ENCODE results near the gene PAK1. TPM values are rescaled to one million over a fixed set of nuclear protein-coding genes. Genes with fewer than 3 reads are reported as not detected.
A peak's percentile ranks its signal among the peaks of the same experiment; 100 is the strongest.

PAK1 gene
- total and polyA plus RNA-seq, 2 of the 8 experiments (the other 6 are each of a cell fraction or from before 2014, with no cell fraction given), result 87.7 to 151 TPM

DNA sequence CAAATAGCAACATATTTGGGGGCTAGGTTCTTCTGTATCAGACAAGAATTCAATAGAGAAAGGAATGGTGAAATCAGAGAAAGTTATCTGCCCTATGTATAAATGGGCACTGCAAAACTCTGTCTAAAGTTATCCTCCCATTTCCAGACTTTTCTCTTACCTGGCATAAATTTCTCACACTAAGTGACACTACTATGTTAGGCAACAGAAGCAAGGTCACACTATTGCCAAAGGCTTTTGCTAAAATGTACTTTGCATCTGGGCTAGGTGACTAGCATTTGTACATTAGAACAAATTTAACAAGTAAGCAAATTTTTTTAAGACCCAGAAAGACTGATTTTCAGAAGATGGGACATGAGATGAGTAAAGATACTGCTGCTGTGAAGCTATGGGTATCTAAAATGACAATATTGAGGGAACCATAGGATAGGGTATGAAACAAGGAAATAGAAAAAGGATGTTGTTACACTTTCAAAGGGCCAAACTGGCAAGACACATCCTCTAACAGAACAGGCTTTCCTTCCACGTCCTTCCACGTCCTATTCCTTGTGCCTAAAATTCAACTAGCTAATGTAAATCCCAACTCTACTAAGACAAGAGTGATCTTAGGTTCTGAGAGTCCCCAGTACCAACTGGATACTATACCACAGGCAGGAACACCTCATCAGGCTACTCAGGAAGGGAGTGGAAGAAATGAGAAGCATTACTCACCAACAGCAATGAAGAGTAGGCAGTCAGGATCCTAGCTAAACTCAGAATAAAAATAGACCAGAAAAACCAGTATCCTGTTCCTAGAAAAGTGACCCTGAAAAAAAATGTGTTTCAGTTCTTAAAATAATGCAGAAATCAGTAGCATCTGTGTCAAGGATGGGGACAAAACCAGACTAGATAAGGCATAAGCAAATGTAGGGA lies 195.0 kb downstream of the PAK1 start:
- H4K20me1 ChIP-seq (replicated peaks in 1 of 2; ENCODE audit: control insufficient read depth in 1 of 2, insufficient read depth in 2 of 2, low read length in 2 of 2), result no peaks in the 10 kb centered on the region
- no peak overlapping the region for H4K91ac ChIP-seq (replicated peaks; ENCODE audit: insufficient read length, low read length)
- H3K23ac ChIP-seq (ENCODE audit: insufficient read length), result no peak overlapping the region
- no peak overlapping the region for H4K5ac ChIP-seq (ENCODE audit: insufficient read length, low read depth, low read length)
- no peak overlapping the region for H2AFZ ChIP-seq (ENCODE audit: low read length)
- no peaks in the 10 kb centered on the region for H3K79me2 ChIP-seq (ENCODE audit: control insufficient read depth in 1 of 2, insufficient read depth in 2 of 2, low read length in 2 of 2)
- H3K9me3 ChIP-seq (ENCODE audit: insufficient read depth in 2 of 2, low read depth in 1 of 2, low read length in 1 of 2), result no peaks in the 10 kb centered on the region
- no peak overlapping the region for H4K8ac ChIP-seq (ENCODE audit: extremely low read depth, insufficient read depth, low read length)
- ChIA-PET CTCF (ENCODE audit: partially characterized antibody) (interaction anchor here (1.5 kb wide), 1 partner anchor 12 kb away, joined by 3 read pairs; no protein-coding TSS in a partner anchor), POLR2A (ENCODE audit: partially characterized antibody) (no interaction called here)
- no peak overlapping the region for H3K56ac ChIP-seq (replicated peaks; ENCODE audit: insufficient read length, low read depth, low read length)
- H2BK120ac ChIP-seq (replicated peaks; ENCODE audit: low read depth, low read length), result no peak overlapping the region
- H3K27ac ChIP-seq (ENCODE audit: low read depth, low read length), result no peak overlapping the region
- no peak overlapping the region for H2AK5ac ChIP-seq (ENCODE audit: low read depth, low read length)
- no peaks in the 10 kb centered on the region for H3K4me1 ChIP-seq (replicated peaks in 1 of 4; ENCODE audit: control insufficient read depth in 3 of 4, insufficient read depth in 4 of 4, low read length in 3 of 4)
- no peak overlapping the region for H2BK20ac ChIP-seq (ENCODE audit: low read length)
- no peaks in the 10 kb centered on the region for H3K36me3 ChIP-seq (ENCODE audit: control insufficient read depth in 2 of 4, insufficient read depth in 4 of 4, low read length in 3 of 4)
- H3K14ac ChIP-seq (ENCODE audit: insufficient read length), result no peak overlapping the region
- peak overlapping the region in 1 of 4 experiments; percentile 0; a peak in 1 of 7 replicates for H3K9ac ChIP-seq (replicated peaks in 1 of 4; ENCODE audit: extremely low read depth in 1 of 4, low read depth in 3 of 4, low read length in 3 of 4)
- FAIRE-seq (no peak), DNase-seq (ENCODE audit: low read depth in 1 of 2, low spot score in 2 of 2) (no peak)
- no peak overlapping the region for H3K4me3 ChIP-seq (ENCODE audit: extremely low read depth in 1 of 4, insufficient read depth in 2 of 4, low read depth in 3 of 4, low read length in 4 of 4)
- no peaks in the 10 kb centered on the region for H3K23me2 ChIP-seq (ENCODE audit: low read depth, low read length)
- H3K18ac ChIP-seq (ENCODE audit: extremely low read depth, low read length), result no peak overlapping the region
- H3K4me2 ChIP-seq (ENCODE audit: insufficient read depth in 1 of 2, low read depth in 2 of 2, low read length in 2 of 2), result no peak overlapping the region
- H2BK15ac ChIP-seq (ENCODE audit: low read length), result no peak overlapping the region
- 79% methylated on average over 2 of the region's 2 CpGs; no CpG with 5 or more reads in 1 of the 2 experiments for WGBS, 2 experiments (ENCODE audit: extremely low coverage in 1 of 2, insufficient coverage in 1 of 2, insufficient read length in 1 of 2, insufficient replicate concordance in 2 of 2, low coverage in 1 of 2, low lambda C conversion rate in 2 of 2, missing lambda C conversion rate in 1 of 2)
- no peaks in the 10 kb centered on the region for H3K79me1 ChIP-seq (ENCODE audit: low read depth, low read length)
- H2BK12ac ChIP-seq (ENCODE audit: low read depth, low read length), result no peak overlapping the region
- H3K4ac ChIP-seq (replicated peaks; ENCODE audit: insufficient read length, low read depth, low read length), result no peak overlapping the region
- H2BK5ac ChIP-seq (ENCODE audit: low read depth, low read length), result no peak overlapping the region
- no peaks in the 10 kb centered on the region for H3K27me3 ChIP-seq (replicated peaks in 1 of 4; ENCODE audit: control insufficient read depth in 3 of 4, extremely low read depth in 1 of 4, insufficient read depth in 3 of 4, low read length in 3 of 4)
- no peak for TF ChIP-seq BRCA1 (IDR thresholded peaks at IDR 0.05; ENCODE audit: low read depth, low read length)
- no peak for TF ChIP-seq MAFK (IDR thresholded peaks at IDR 0.05; ENCODE audit: low read depth, low read length)
- TF ChIP-seq SIRT6 (IDR thresholded peaks at IDR 0.05; ENCODE audit: low read length), result no peak
- no peak for TF ChIP-seq RBBP5 (IDR thresholded peaks at IDR 0.05; ENCODE audit: borderline replicate concordance, low read depth, low read length)
- no peak for TF ChIP-seq SP1 (IDR thresholded peaks at IDR 0.05; ENCODE audit: low read depth, low read length)
- no peak for TF ChIP-seq KDM5A (IDR thresholded peaks at IDR 0.05; ENCODE audit: low read length)
- TF ChIP-seq KDM4A (IDR thresholded peaks at IDR 0.05; ENCODE audit: low read depth, low read length, severe bottlenecking), result no peak
- TF ChIP-seq CREB1 (IDR thresholded peaks at IDR 0.05), result no peak
- TF ChIP-seq, protein P1, sequence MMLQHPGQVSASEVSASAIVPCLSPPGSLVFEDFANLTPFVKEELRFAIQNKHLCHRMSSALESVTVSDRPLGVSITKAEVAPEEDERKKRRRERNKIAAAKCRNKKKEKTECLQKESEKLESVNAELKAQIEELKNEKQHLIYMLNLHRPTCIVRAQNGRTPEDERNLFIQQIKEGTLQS (IDR thresholded peaks at IDR 0.05; ENCODE audit: insufficient read depth, low read depth, low read length), result no peak
- no peak for TF ChIP-seq ASH2L (IDR thresholded peaks at IDR 0.05; ENCODE audit: low read length)
- TF ChIP-seq SRF (IDR thresholded peaks at IDR 0.05; ENCODE audit: low read depth, low read length), result no peak
- no peak for TF ChIP-seq NRF1 (IDR thresholded peaks at IDR 0.05; ENCODE audit: low read depth, low read length)
- TF ChIP-seq RXRA (IDR thresholded peaks at IDR 0.05; ENCODE audit: insufficient read depth, low read depth, low read length), result no peak
